GM23338 (cell line): ENCODE results near the gene TVP23A. TPM values are rescaled to one million over a fixed set of nuclear protein-coding genes. Genes with fewer than 3 reads are reported as not detected.

Source experiments
- ATAC-seq: fragments of 200-7000 bp; cut with Tn5 transposase; 3 replicates; pipeline ENCODE4 v1.9.1; 2020
- DNase-seq: peaks from one replicate; pipeline ENCODE4 v3.0.0-alpha.2; 2015; ENCODE audit warnings: low spot score
- H2AFZ ChIP-seq: fragments of 200-600 bp; sonication (generic); 2 replicates; pipeline ENCODE4 v1.8.0; 2016; ENCODE audit warnings: antibody characterized with exemption, mild to moderate bottlenecking, moderate library complexity
- H3F3A ChIP-seq: fragments of 200-600 bp; sonication (generic); replicated peaks from 2 replicates; pipeline ENCODE4 v1.8.0; 2017; ENCODE audit warnings: antibody characterized with exemption, mixed run types, low read depth
- H3K27ac ChIP-seq: fragments of 200-600 bp; sonication (generic); 2 replicates; pipeline ENCODE4 v1.6.1; 2016; ENCODE audit warnings: low read depth
- H3K27me3 ChIP-seq: fragments of 200-600 bp; sonication (generic); 2 replicates; pipeline ENCODE4 v1.8.0; 2016; ENCODE audit warnings: mild to moderate bottlenecking, mixed run types, moderate library complexity; ENCODE audit not compliant: insufficient read depth
- H3K36me3 ChIP-seq: fragments of 200-600 bp; sonication (generic); 2 replicates; pipeline ENCODE4 v1.8.0; 2016; ENCODE audit warnings: mild to moderate bottlenecking; ENCODE audit not compliant: insufficient read depth
- H3K4me1 ChIP-seq: fragments of 200-600 bp; sonication (generic); 2 replicates; pipeline ENCODE4 v1.8.0; 2016; ENCODE audit warnings: mild to moderate bottlenecking, moderate library complexity; ENCODE audit not compliant: insufficient read depth
- H3K4me2 ChIP-seq: fragments of 200-600 bp; sonication (generic); 2 replicates; pipeline ENCODE4 v1.7.1; 2017; ENCODE audit warnings: mixed run types
- H3K4me3 ChIP-seq: fragments of 200-600 bp; sonication (generic); 2 replicates; pipeline ENCODE4 v1.6.1; 2016; ENCODE audit warnings: mixed run types
- H3K79me2 ChIP-seq: fragments of 200-600 bp; sonication (generic); replicated peaks from 2 replicates; pipeline ENCODE4 v1.8.0; 2017; ENCODE audit warnings: mild to moderate bottlenecking; ENCODE audit not compliant: insufficient read depth
- H3K9me2 ChIP-seq: fragments of 200-600 bp; sonication (generic); 2 replicates; pipeline ENCODE4 v1.8.0; 2017; ENCODE audit not compliant: insufficient read depth
- H4K20me1 ChIP-seq: fragments of 200-600 bp; sonication (generic); replicated peaks from 2 replicates; pipeline ENCODE4 v1.8.0; 2017; ENCODE audit warnings: mild to moderate bottlenecking; ENCODE audit not compliant: insufficient read depth
- H3K27ac Mint-ChIP-seq: 2 replicates; pipeline ENCODE4 v1.8.0; 2020; ENCODE audit warnings: inconsistent platforms, mild to moderate bottlenecking, moderate library complexity, mixed read lengths
- H3K27me3 Mint-ChIP-seq: 3 replicates; pipeline ENCODE4 v1.8.0; 2022; ENCODE audit warnings: low read depth, mild to moderate bottlenecking, moderate library complexity, mixed read lengths, inconsistent platforms; ENCODE audit not compliant: insufficient read depth, poor library complexity
- H3K36me3 Mint-ChIP-seq: 3 replicates; pipeline ENCODE4 v1.8.0; 2021; ENCODE audit warnings: low read depth, mild to moderate bottlenecking, inconsistent platforms, moderate library complexity, mixed read lengths
- H3K4me1 Mint-ChIP-seq: 3 replicates; pipeline ENCODE4 v1.8.0; 2020; ENCODE audit warnings: mild to moderate bottlenecking, inconsistent platforms, mixed read lengths
- H3K4me3 Mint-ChIP-seq: 3 replicates; pipeline ENCODE4 v1.8.0; 2021; ENCODE audit warnings: moderate library complexity, mild to moderate bottlenecking, inconsistent platforms, mixed read lengths
- H3K9me3 Mint-ChIP-seq: 3 replicates; pipeline ENCODE4 v1.8.0; 2020; ENCODE audit warnings: moderate library complexity, mild to moderate bottlenecking, inconsistent platforms, mixed read lengths
- CTCF ChIP-seq, 2 experiments: fragments of 200-600 bp in 1 of 2; sonication (generic) in 1 of 2; conservative IDR thresholded peaks; 2 replicates each; pipeline versions ENCODE4 v1.5.1 to v1.6.1; 2016 to 2017; ENCODE audit warnings: antibody characterized with exemption in 2 of 2, low read depth in 2 of 2, mild to moderate bottlenecking in 2 of 2, moderate library complexity in 1 of 2
- EZH2phosphoT487 ChIP-seq: fragments of 200-600 bp; sonication (generic); IDR thresholded peaks from one replicate; pipeline ENCODE4 v1.8.1; 2018; ENCODE audit warnings: antibody characterized with exemption; ENCODE audit not compliant: unreplicated experiment
- JUNB ChIP-seq: IDR thresholded peaks from one replicate; pipeline ENCODE4 v1.6.1; 2016; ENCODE audit warnings: antibody characterized with exemption; ENCODE audit not compliant: unreplicated experiment
- NANOG ChIP-seq: IDR thresholded peaks from 2 replicates; pipeline ENCODE4 v1.6.1; 2016; ENCODE audit warnings: antibody characterized with exemption, borderline replicate concordance
- ZNF114 ChIP-seq: fragments of 250-450 bp; sonication (Bioruptor Pico); IDR thresholded peaks from 2 replicates; pipeline ENCODE4 v1.5.0; 2020; ENCODE audit warnings: mild to moderate bottlenecking, moderate library complexity
- ZNF462 ChIP-seq: fragments of 250-450 bp; sonication (Bioruptor Pico); IDR thresholded peaks from 2 replicates; pipeline ENCODE4 v1.5.0; 2020; ENCODE audit warnings: mild to moderate bottlenecking, moderate library complexity
- polyA plus RNA-seq: library from polyadenylated mRNA; unstranded; fragments of >200 nt; fragmentation: Nextera tagmentation; extraction: Ambion mirVana; gene quantifications from 2 replicates; pipeline ENCODE4 v1.2.1, GENCODE V29; 2016
- total RNA-seq: library from RNA; depleted of rRNA; stranded (reverse); fragments of >200 nt; shearing (Covaris generic); gene quantifications from 2 replicates; pipeline ENCODE4 v1.2.3, GENCODE V29; 2014

Gene TVP23A
- total and polyA plus RNA-seq, 2 experiments from 2014 or later: 2.8 to 4.5 TPM

GRCh38 chr16:10750793-10751192 lies 67.8 kb downstream of the TVP23A start (continued):
- TF ChIP-seq ZNF462 (CRISPR knock-in tag) (no peak), ZNF114 (CRISPR knock-in tag) (no peak)

- Mint-ChIP-seq H3K4me1 (peaks cover 12% of the 10 kb centered on the region; the same call in 2 of the 3 replicates), H3K27ac (no peak overlapping the region), H3K27me3 (no peaks in the 10 kb centered on the region), H3K9me3 (no peaks in the 10 kb centered on the region), H3K4me3 (peak overlapping the region; percentile 1; the same call in 1 of the 3 replicates), H3K36me3 (peaks cover 4% of the 10 kb centered on the region; the same call in 1 of the 3 replicates)
- Histone ChIP-seq H4K20me1 (no peaks in the 10 kb centered on the region; the same call in 1 of the 2 replicates), H3K4me3 (no peak overlapping the region), H3K9me2 (no peaks in the 10 kb centered on the region), H2AFZ (no peak overlapping the region), H3K79me2 (no peaks in the 10 kb centered on the region), H3K4me2 (no peak overlapping the region), H3K36me3 (no peaks in the 10 kb centered on the region), H3K4me1 (no peaks in the 10 kb centered on the region), H3F3A (no peaks in the 10 kb centered on the region), H3K27ac (no peak overlapping the region), H3K27me3 (no peaks in the 10 kb centered on the region)
- TF ChIP-seq ZNF114 (CRISPR knock-in tag) (no peak), CTCF (conservative IDR thresholded peaks at IDR 0.05; ENCODE audit: low read depth in 2 of 2) (no peak), NANOG (no peak), JUNB (no peak), EZH2phosphoT487 (no peak)
- no peak for DNase-seq
- ATAC-seq: no peak
Measured at GRCh38 chr16:10745841-10746240, 72.8 kb downstream of the TVP23A start.
